ENCODE results near the gene TANC1. TPM values are rescaled to one million over a fixed set of nuclear protein-coding genes. Genes with fewer than 3 reads are reported as not detected.
A peak's percentile ranks its signal among the peaks of the same experiment; 100 is the strongest.

TANC1 gene
- polyA plus RNA-seq (ENCODE audit: insufficient read length): 22.2 TPM

- DNase-seq (ENCODE audit: low read depth): no peak
Measured at GRCh38 chr2:158968396-158969161, at the start of gene TANC1. TANC1 (plus strand) TSS chr2:158968640; CDS start chr2:159065911, 97,271 bp downstream.

- DNase-seq (ENCODE audit: low read depth): no peak
Measured at GRCh38 chr2:158921599-158922408, 46.6 kb upstream of the TANC1 start.

GRCh38 chr2:158922601-158923000, 45.8 kb upstream of the TANC1 start:
- DNase-seq (ENCODE audit: low read depth): no peak

GRCh38 chr2:158923180-158923594, 45.3 kb upstream of the TANC1 start:
- DNase-seq (ENCODE audit: low read depth): no peak

GRCh38 chr2:158923641-158924040, 44.8 kb upstream of the TANC1 start:
- DNase-seq (ENCODE audit: low read depth): no peak

- DNase-seq (ENCODE audit: low read depth): no peak
Measured at GRCh38 chr2:158926478-158926948, 41.9 kb upstream of the TANC1 start.

- DNase-seq (ENCODE audit: low read depth): no peak
Measured at GRCh38 chr2:158928515-158928914, 39.9 kb upstream of the TANC1 start.

- no peak for DNase-seq (ENCODE audit: low read depth)
Measured at GRCh38 chr2:158928965-158929364, 39.5 kb upstream of the TANC1 start.

- no peak for DNase-seq (ENCODE audit: low read depth)
Measured at GRCh38 chr2:158931572-158931971, 36.9 kb upstream of the TANC1 start.

GRCh38 chr2:158932131-158932645, 36.3 kb upstream of the TANC1 start:
- no peak for DNase-seq (ENCODE audit: low read depth)

- no peak for DNase-seq (ENCODE audit: low read depth)
Measured at GRCh38 chr2:158934170-158934569, 34.3 kb upstream of the TANC1 start.

GRCh38 chr2:158935617-158936016, 32.8 kb upstream of the TANC1 start:
- DNase-seq (ENCODE audit: low read depth): no peak

GRCh38 chr2:158936978-158937377, 31.5 kb upstream of the TANC1 start:
- DNase-seq (ENCODE audit: low read depth): peak; percentile 9

GRCh38 chr2:158940356-158940755, 28.1 kb upstream of the TANC1 start:
- no peak for DNase-seq (ENCODE audit: low read depth)

- DNase-seq (ENCODE audit: low read depth): no peak
Measured at GRCh38 chr2:158943973-158944372, 24.5 kb upstream of the TANC1 start.

- DNase-seq (ENCODE audit: low read depth): no peak
Measured at GRCh38 chr2:158948964-158949699, 19.3 kb upstream of the TANC1 start.

- DNase-seq (ENCODE audit: low read depth): no peak
Measured at GRCh38 chr2:158953454-158953853, 15.0 kb upstream of the TANC1 start.

GRCh38 chr2:158953926-158954763, 14.3 kb upstream of the TANC1 start:
- DNase-seq (ENCODE audit: low read depth): no peak

- no peak for DNase-seq (ENCODE audit: low read depth)
Measured at GRCh38 chr2:158955842-158956365, 12.5 kb upstream of the TANC1 start.

GRCh38 chr2:158958365-158958764, 10.1 kb upstream of the TANC1 start:
- DNase-seq (ENCODE audit: low read depth): no peak

GRCh38 chr2:158960193-158960592, 8.2 kb upstream of the TANC1 start:
- DNase-seq (ENCODE audit: low read depth): no peak

Data from forelimb muscle (tissue), 1 donor.